Inflammatory macrophage (primary cell): ENCODE data around the gene AZU1.

ENCODE experiments used
- DNase-seq, 2 donors: peaks; one replicate each; pipeline ENCODE4 v3.0.0-alpha.2; 2020 to 2022

The AZU1 gene

DNA sequence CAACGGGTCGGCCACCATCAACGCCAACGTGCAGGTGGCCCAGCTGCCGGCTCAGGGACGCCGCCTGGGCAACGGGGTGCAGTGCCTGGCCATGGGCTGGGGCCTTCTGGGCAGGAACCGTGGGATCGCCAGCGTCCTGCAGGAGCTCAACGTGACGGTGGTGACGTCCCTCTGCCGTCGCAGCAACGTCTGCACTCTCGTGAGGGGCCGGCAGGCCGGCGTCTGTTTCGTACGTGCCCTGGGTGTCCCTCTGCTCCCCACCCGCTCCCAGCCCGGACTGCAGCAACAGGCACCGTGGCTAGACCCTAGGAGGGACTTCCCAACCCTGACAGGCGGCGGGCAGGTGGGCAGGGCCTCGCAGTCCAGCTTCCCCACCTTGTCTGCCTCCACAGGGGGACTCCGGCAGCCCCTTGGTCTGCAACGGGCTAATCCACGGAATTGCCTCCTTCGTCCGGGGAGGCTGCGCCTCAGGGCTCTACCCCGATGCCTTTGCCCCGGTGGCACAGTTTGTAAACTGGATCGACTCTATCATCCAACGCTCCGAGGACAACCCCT lies 28.0 kb downstream of the AZU1 start:
- DNase-seq = no peak

DNA sequence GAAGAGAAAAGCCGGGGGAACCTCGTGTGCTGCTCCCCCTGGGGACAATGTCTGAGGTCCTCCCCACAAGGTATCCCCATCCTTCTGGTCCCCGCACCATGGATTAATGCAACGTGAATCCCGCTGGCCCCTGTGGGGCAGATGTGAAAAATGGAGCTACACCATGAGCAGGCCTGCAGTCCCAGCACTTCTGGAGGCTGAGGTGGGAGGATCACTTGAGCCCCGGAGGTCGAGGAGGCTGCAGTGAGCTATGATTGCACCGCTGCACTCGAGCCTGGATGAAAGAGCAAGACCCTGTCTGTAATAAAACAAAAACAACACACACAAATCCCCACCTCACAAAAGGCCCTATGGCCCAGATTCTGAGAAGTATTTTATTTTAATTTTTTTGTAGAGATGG lies 30.6 kb downstream of the AZU1 start:
- DNase-seq = no peak

DNA sequence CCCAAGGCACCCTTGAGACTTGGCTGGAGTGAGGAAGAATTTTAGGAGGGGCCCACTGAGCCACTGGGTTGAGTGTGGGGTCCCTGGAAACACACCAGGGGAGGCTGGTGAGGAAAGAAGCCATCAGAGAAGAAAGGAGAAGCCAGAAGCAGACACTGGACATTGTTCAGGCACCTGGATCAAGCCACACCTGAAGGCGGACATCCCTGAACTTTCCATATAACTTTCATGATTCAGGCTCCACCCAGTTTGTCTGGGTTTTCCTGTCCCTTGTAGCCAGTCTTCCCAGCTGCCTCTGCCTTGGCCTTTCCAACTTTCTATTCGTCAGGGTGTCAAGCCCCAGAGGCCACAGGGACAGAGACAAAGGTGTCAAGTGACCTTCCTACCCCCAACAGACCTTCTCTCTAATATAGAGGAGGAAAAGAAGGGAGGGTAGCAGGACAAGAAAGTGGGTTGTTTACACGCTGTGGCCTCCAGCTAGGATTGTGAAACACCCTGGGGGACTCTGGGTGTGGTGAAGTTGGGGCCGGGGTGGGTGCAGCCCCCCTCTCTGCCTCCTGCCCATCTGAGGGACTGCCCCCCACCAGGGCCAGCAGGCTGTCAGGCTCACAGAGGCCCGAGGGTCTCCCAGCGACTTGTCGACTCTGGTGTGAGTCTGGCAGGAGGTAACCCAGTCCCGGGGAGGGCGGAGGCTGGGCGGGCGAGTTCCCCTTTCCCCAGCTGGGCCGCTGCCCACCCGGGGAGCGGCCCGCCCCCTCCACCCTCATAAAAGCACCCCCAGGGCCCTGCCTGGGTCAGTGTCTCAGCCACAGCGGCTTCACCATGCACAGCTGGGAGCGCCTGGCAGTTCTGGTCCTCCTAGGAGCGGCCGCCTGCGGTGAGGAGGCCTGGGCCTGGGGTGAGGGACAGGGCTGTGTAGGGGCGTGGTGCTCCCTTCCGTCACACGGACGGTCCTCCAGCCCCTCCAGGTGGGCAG lies 31.5 kb downstream of the AZU1 start, which contains the start of gene CFD:
TSS of gene CFD (plus strand) at position 797 of the 976 bp plus-strand sequence. CDS start at position 823, 26 bp downstream.
- DNase-seq = peak; percentile 57 to 61

DNA sequence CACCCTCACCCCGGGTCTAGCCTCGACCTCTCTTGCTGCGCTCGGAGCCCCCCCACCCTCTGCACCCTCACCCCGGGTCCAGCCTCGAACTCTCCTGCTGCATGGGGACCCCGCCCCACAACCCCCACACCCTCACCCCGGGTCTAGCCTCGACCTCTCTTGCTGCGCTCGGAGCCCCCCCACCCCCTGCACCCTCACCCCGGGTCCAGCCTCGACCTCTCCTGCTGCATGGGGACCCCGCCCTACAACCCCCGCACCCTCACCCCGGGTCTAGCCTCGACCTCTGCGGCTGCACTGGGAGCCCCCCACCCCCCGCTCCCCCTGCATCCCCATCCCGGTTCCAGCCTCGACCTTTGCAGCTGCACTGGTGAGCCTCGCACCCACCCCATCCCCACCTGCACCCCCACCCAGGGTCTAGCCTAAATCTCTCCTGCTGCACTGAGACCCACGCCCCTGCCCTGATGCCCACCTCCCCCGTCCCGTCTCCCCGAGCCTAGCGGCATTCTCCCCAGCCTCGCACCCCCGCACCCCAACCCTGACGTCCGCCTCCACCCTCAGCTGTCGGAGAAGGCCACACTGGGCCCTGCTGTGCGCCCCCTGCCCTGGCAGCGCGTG lies 33.6 kb downstream of the AZU1 start:
- DNase-seq = no peak

DNA sequence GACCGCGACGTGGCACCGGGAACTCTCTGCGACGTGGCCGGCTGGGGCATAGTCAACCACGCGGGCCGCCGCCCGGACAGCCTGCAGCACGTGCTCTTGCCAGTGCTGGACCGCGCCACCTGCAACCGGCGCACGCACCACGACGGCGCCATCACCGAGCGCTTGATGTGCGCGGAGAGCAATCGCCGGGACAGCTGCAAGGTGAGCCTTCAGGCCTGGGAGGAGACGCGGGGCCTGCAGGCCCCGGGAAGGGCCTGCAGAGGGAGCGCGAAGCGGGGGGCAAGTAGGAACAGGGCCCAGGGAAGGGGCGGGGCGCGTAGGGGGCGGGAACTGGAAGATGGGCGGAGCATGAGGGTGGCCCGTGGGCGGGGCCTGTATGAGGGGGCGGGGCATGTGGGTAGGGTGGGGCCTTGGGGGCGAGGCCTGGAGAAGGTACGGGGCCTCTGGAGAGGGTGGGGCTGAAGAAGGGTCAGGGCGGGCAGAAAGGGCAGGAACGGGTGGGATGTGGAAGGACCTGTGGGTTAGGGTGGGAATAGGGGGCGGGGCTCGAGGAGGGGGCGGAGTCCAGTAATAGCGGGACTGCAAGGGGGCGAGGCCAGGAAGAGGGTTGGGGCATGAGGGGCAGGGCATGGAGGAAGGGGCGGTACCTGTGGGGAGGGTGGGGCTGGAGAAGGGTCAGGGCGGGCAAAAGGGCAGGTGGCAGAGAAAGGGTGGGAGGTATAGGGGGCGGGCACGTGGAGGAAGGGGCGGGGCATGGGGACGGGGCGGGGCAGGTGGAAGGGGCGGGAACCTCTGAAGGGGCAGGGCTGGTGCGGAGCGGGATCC lies 34.3 kb downstream of the AZU1 start:
- peak; percentile 58 to 71 for DNase-seq

DNA sequence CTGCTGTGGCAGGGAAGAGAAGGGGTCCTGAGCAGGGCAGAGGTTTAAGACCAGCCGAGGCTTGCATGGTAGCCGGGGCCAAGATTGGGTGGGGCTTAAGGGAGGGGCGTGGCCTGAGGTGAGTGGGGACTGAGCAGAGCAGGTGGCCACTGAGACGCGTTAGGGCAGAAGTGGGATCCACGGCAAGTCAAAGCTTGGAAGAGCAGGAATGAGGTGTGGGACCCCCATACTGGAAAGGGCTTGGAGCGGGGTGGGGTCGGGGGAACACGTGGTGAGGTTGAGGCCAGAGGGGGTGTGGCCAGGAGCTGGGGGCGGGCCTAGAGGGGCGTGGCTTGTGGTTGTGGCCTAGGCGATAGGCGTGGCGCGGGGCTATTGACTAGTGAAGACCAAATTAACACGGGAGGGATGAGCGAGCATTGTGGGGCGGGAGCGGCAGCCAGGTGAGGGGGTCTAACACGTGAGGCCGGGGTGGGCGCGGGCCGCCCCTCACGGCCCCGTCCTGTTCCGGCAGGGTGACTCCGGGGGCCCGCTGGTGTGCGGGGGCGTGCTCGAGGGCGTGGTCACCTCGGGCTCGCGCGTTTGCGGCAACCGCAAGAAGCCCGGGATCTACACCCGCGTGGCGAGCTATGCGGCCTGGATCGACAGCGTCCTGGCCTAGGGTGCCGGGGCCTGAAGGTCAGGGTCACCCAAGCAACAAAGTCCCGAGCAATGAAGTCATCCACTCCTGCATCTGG lies 35.1 kb downstream of the AZU1 start:
- DNase-seq = peak; percentile 63 to 68

DNA sequence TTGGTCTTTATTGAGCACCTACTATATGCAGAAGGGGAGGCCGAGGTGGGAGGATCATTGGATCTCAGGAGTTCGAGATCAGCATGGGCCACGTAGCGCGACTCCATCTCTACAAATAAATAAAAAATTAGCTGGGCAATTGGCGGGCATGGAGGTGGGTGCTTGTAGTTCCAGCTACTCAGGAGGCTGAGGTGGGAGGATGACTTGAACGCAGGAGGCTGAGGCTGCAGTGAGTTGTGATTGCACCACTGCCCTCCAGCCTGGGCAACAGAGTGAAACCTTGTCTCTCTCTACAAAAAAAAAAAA lies 35.6 kb downstream of the AZU1 start:
- DNase-seq = peak in 1 of 2 donors; percentile 15

DNA sequence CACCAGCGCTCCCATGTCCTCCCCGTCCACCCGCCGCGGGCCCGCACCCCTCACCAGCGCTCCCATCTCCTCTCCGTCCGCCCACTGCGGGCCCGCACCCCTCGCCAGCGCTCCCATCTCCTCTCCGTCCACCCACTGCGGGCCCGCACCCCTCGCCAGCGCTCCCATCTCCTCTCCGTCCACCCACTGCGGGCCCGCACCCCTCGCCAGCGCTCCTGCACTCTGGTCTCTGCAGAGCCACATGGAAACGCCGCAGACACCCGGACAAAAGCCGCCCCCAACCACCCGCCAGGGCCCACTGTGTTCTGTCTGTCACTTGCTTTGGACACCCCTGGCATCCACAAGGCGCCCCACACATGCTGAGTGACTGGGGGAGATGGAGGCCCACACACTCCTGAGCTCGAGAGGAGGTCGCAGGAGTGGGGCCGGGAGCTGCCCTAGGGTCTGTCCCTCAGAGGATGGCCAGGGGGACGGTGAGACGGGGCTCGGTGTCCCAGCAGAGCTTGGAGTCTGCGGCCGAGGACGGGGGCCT lies 39.2 kb downstream of the AZU1 start:
- DNase-seq = no peak

DNA sequence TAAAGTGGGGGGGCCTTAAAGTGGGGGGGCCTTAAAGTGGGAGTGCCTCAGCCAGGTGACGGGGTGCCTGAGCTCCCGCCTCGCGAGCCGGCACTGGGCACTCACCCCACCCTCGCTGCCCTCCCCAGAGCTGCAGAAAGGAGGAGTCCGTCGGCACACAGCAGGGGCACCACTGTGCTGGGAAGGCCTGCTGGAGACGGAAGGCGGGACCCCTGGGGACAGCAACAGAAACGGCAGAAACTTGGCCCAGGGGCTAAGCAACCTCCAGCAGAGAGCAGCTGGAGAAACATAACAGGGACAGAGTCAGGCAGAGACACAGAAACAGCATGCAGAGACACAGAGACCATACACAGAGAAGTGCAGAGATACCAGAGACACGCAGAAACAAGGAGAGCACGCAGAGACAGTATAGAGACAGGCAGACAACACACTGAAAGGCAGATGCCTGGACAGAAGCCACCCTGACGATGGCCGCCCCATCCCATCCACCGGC lies 39.7 kb downstream of the AZU1 start:
- DNase-seq = no peak

DNA sequence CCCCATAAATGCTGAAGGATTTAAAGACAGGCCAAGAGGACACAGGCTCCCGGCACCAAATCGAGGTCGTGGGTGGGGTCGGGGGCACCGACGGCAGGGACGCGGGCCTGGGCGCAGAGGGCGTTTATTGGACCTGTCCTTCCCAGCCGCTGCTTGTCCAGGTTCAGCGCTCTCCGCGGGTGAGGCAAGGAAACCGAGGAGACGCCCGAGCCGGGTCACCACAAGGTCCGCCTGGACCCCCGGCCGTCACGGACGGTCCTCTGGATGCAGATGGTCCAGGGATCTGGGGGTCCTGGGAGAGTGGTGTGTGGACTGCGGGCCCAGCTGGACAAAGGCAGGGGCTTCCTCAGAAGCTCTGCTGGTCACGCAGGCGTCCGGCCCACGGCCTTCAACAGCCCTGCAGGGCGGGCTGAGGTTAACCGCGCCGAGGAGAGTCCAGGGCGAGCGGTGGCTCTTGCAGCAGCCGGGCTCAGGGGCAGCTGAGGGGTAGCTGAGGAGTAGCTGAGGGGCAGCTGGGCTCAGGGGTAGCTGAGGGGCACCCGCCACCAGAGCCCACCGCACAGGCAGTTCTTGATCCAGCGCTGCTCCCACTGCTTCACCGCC lies 40.3 kb downstream of the AZU1 start:
- no peak for DNase-seq

DNA sequence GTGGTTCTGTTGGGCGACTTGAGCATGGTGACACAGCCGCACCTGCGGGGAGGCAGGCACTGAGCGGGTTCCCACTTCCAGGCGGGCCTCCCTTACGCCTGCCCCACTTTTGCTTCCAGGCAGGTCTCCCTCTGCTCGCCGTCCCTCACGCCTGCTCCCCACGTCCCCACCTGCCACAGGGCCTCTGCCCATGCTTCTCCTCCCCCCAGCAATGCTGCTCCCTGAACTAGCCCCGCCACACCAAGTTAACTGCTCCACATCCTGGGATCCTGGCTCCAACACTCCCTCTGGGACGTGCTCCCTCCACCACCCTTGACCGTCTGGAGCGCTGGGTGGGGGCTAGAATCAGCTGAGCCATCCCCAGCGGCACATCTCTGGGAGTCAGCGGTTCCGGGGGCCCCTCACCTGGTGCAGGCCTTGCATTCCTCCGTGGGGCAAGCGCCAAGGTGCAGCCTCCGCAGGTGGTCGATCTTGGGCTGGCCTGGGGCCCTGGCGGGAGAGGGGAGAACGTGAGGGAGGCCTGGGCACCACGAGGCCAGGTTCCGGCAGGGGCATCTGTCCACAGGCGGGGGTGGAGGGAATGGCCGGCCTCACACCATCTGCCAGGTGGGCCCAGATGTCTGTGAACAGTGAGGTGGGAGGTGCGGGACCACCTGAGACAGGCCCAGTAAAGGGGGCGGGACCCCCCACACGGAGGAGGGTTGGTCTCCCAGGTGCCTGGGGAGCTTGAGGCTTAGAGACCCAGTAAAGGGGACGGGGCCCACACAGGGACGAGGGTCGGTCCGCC lies 41.0 kb downstream of the AZU1 start:
- DNase-seq = no peak

DNA sequence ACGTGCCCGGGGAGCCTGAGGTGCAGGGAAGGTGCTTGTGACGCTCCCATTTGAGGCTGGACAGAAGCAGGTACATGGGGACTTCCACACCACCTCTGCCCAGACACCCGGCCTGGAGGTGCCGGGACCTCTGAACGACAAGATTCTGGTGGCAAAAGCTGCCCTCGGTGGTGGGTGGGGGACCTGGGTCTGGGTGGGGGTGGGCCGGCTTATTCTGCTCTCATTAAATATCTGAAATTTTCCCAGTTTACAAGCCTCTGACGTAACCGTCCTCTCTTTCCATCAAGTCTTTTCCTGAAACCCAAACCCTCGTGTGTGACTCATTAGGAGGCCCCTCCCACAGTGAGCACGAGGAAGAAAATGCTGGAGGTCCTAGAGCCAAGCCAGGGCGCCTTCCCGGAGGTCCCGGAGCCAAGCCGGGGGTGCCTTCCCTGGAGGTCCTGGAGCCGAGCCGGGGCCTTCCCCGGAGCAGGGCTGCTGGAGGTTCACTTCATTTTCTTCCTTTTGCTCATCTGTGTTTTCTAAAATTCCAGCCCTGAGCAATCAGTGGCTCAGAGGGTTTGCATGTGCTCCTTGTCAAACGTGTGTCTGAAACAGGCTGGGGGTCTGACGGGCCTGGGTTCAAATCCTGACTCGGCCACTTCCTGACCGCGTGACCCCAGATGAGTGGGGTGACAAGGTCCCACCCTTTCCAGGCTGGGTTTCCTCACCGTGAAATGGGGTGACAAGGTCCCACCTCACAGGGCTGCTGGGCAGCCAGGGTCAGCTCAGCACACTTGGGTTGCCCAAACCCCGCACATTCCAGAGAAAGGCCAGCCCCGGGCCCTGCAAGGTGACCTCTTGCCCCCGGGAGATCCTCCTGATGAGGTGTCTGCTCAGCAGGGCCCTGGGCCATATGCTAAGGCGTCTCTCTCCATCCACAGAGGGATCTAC lies 41.9 kb downstream of the AZU1 start:
- no peak for DNase-seq

DNA sequence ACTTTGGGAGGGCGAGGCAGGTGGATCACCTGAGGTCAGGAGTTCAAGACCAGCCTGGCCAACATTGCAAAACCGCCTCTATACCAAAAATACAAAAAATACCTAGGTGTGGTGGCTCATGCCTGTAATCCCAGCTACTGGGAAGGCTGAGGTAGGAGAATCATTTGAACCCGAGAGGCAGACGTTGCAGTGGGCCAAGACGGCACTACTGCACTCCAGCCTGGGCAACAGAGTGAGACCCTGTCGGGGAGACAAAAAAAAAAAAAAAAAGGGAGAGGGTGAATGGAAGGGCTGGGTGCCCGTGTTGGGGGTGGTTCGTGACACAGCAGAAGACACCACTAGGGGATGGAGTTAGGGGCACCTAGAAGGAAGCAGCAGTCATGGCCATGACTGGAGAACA lies 42.7 kb downstream of the AZU1 start:
- no peak for DNase-seq

DNA sequence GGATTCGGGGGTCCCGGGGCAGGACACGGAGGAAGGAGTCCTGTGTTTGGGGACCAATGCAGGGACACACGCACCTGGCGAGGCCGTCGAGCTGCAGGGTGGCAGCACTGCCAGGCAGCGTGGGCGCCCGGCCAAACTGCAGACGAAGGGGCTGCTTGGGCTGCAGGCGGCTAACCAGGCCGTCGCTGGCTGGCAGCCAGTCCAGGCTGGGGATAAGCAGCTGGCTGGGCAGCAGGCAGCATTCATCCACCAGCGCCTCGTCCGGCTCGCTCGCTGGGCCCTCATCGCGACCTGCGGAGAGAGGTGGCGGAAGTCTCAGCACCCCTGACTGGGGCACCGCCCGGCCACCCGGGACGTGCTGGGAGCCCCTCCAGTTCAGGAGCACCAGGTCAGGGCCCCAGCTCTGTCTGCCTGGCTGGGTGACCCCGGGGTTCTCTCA lies 43.3 kb downstream of the AZU1 start:
- DNase-seq = no peak

DNA sequence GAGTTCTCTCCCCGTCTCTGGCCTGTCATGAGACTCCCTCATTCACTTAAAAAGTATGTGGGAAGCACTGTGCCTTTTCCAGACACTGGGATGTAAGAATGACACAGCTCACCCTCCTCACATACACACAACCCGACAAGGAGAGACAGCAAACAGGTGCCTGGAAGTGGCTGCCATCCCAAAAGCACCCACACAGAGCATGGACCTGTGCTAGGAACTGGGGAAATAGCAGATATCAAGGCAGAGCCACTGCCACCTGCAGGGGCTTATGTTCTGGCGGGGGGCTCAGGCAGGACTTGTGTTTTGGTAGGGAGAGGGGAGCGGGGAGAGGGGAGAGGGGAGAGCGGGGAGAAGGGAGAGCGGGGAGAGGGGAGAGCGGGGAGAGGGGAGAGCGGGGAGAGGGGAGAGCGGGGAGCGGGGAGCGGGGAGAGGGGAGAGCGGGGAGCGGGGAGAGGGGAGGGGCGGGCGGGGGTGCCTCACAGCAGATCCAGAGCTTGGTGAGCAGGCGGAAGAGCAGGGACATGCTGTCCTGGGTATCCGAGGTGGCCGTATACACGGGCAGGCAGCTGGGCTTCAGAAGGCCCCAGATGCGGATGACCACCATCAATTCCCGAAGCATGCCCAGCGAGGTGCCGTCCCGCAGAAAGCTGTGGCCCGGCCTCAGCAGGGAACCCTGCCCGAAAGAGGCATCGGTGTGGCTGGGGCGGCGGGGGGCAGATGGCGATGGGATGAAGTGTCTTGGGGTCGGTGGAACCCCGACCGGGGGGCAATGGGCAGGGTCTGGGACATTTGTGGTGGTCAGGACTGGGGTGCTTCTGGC lies 44.0 kb downstream of the AZU1 start:
- no peak for DNase-seq

DNA sequence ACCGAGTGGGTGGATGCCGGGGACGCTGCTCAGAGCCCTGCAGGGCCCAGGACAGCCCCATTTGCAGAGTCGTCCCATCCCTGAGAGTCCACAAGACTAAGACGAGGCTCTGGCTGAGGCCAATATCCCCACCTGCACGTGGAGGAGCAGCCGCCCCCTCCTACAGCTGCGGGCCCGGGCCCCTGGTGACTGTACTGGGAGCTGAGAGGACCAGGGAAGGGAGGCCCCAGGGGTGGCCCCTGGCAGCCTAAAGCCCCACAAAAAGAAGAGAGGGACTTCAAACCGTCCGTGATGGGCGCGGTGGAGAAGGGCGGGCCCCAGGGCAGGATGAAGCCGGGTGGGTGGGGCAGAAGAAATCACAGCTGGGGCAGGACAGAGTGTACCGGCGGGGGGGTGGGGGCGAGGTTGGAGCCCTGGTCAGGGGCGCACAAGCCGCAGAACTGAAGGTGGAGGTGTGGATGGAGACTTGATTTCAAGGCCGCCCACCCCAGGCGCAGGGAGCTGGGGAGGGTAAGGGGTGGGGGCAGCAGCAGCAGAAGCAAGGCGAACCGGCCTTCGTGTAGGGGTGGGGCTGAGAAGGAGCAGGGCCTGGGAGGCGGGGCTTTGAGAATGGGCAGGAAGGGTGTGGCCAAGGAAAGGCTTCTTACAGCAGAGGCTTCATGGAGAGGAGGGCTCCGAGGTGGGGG lies 44.8 kb downstream of the AZU1 start:
- DNase-seq = peak; percentile 62 to 71

DNA sequence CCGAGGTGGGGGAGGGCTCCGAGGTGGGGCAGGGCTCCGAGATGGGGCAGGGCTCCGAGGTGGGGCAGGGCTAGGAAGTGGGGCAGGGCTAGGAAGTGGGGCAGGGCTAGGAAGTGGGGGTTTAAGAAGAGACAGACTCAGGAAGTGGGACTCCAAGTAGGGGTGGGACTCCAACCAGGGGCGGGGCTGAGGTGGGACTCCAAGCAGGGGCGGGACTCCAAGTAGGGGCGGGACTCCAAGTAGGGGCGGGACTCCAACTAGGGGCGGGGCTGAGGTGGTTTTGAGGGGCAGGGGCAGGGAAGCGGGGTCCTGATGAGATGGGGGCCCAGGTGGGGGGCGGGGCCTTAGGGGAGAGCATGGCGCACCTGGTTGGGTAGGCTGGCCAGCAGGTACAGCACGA lies 45.4 kb downstream of the AZU1 start:
- peak; percentile 34 to 42 for DNase-seq
